NK-92 treated with Interleukin-12 subunit alpha and Interleukin-12 subunit beta, amount 100 ng/mL, for 24 hours (cell line): ENCODE measurements around the gene CEP350.
"Not testable (repeated sequence)": the region's sequence is repeated elsewhere in the genome, so short reads cannot be mapped to it uniquely, and the experiment has no call there.

Experiments used
- DNase-seq: peaks from one replicate; lab custom pipeline; 2025; lab: John Stamatoyannopoulos, UW

The CEP350 gene

DNA sequence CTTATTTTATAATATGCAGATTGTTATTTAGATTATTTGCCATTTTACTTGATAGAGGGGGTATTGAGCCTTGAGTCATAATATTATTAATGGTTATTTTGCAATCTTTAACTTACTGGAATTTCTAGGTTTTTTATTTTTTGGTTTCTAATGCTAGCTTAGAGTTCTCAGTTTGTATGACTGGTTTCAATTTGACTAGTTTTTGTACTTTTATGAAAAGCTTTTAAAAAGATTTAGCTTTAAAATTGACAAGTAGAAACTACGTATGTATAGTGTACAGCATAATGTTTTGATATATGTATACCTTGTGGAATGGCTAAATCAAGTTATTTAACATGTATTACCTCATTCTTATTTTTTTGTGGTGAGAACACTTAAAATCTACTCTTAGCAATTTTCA, 41.5 kb downstream of the CEP350 start:
- DNase-seq = no peak

DNA sequence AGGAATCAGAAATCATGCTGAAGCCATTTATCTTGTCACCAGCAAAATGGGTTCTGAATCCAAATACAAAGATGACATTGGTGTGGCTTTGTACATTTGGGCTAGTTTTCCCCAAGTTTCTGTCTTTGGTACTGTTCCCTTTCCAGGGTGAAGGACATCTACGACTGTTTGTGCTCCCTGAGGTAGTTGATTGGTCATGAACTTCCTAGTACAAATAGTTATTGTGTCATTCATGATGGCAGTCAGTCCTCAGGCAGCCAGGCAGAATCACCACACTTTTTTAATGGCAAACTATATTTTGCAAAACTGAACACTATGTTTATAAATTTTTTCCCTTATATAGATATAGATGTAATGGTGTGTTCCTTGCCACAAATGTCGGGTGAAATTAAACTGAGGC, 46.0 kb downstream of the CEP350 start:
- no peak for DNase-seq

DNA sequence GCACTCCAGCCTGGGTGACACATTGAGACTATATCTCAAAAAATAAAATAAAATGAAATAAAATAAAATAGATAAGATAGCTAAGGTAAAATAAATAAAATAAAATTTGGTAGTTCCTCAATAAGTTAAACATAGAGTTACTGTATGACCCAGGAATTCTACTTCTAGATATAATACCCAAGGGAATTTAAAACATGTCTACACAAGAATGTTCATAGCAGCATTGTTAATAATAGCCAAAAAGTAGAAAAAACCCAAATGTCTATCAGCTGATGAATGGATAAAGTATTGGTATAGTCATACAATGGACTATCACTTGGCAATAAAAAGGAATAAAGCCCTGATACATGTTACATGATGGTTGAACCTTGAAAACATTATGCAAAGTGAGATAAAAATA, 47.8 kb downstream of the CEP350 start:
- DNase-seq = no peak

DNA sequence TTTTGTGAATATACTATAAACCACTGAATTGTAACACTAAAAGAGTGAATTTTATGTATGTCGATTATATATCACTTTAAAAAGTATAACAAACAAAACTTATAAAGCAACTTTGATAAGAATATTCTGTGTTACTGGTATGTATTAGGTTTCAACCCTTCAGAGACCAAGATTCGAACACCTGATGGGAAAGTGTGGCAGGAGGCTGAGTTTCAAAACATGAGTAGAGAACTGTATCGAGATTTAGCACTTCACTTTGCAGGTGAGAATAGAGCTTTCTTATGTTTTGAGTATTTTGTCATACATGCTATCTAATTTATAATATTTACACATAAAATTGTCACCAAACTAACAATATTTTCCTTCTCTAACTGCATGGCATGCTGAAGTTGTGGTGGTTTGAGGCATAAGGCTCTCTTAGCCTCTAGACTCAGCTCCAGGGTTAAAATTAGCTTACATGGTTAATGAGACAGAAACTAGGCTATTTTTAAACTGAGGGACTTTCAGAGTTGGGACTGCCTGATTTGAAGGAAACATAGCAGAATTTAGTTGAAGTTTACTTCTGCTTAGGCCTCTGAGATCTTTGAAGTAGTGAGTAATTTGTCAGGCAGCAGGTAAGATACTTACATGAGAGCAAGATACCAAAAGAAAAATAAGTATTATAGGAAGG, 48.6 kb downstream of the CEP350 start:
- DNase-seq = no peak

DNA sequence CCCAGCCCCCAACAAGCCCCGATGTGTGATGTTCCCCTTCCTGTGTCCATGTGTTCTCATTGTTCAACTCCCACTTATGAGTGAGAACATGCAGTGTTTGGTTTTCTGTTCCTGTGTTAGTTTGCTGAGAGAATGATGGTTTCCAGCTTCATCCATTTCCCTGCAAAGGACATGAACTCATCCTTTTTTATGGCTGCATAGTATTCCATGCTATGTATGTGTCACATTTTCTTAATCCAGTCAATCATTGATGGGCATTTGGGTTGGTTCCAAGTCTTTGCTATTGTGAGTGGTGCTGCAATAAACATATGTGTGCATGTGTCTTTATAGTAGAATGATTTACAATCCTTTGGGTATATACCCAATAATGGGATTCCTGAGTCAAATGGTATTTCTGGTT, 52.2 kb downstream of the CEP350 start:
- not testable (repeated sequence) for DNase-seq

DNA sequence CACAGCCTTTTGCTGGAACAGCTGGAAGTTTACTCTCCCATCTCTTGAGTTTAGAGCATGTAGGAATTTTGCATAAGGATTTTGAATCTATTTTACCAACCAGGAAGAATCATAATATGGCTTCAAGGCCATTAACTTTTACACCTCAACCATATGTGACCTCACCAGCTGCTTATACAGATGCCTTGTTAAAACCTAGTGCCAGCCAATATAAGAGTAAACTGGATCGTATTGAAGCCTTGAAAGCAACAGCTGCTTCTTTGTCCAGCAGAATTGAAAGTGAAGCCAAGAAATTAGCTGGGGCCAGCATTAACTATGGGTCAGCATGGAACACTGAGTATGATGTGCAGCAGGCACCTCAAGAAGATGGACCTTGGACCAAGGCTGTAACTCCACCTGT, 65.4 kb downstream of the CEP350 start:
- no peak for DNase-seq

DNA sequence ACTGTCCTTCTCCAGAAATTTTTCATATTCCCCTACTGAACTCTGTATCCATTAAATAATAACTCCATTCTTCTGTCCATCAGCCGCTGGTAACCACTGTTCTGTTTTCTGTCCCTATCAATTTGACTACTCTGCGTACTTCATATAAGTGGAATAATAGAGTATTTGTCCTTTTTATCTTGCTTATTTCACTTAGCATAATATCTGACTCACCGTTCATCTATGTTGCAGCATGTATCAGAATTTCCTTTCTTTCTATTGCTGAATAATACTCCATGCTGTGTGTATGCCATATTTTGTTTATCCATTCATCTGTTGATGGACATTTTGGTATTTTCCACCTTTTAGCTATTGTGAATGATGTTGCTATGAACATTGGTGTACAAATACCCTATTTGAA, 71.9 kb downstream of the CEP350 start:
- DNase-seq = no peak

DNA sequence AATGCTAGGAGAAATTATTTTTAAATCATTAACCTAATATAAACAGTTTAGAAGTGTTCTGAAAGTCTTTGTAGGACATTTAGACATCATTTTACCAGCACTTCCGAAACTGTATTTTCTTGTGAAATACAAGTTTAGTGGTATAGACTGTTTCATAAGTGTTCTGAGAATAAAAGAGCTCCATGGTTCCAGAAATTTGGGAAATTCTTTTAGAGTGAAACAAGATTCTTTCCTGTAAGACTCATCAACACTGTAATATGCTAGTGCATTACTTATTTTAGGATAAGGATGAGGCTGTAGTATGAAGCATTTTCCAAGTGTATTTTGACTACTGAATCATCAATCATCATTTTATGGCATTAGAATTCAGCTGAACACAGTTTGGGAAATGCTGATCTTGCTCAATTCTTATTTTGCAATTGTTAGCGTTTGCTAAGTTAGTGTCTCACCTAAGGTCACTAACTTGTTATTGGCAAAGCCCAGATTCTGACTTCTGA, 73.4 kb downstream of the CEP350 start:
- no peak for DNase-seq

DNA sequence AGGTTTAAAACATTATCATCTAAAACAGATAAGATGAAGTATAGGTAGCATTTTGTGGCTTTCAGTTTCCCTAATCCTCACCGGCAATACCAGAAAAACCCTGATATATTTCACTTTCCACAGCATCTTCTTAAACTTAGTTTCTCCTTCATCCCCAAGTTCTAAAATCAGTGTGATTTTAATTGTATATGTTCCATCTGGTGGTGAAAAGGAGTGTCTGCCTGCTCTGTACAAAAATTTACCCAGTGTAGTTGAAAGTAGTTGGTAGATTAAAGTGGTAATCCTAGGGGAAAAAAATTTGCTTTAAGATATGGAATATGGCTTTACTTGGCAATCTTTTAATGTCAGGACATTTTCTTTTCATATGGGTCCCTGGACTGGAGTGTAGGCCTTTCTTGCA, 74.3 kb downstream of the CEP350 start:
- no peak for DNase-seq

DNA sequence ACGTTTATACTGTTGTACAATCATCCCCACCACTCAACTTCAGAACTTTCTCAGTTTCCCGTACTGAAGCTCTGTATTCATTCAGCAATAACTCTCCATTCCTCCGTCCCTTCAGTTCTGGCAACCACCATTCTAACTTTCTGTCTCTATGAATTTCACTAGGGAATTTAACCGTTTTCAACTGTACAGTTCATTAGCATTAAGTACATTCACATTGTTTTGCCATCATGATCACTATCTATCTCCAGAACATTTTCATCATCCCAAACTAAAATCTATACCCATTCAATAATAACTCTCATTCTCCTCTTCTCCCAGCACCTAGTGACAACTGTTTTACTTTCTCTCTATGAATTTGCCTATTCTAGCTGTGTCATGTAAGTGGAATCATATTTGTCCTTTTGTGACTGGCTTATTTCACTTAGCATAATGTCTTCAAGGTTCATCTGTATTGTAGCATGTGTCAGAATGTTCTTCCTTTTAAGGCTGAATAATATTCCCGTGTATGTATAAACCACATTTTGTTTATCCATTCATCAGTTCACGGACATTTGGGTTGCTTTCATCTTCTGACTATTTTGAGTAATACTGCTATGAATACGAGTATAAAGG, 75.0 kb downstream of the CEP350 start:
- DNase-seq = no peak

DNA sequence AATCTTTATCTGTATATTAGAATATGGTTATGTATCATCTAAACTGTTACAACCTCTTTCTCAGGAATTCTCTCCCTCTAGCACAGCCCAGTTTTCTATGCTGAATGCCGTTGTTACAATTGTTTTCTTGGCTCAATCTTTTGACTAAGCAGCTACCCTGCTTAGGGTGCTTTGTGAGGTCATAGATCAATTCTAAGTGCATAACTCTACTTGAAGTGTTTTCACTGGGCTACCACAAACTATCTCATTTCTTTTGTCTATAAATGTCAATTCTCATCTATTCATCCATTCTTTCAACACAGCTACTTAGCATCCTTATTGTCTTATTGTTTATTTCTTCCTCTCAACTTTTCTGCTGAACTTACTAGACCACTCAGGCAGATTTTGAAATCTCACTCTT, 77.1 kb downstream of the CEP350 start:
- no peak for DNase-seq

DNA sequence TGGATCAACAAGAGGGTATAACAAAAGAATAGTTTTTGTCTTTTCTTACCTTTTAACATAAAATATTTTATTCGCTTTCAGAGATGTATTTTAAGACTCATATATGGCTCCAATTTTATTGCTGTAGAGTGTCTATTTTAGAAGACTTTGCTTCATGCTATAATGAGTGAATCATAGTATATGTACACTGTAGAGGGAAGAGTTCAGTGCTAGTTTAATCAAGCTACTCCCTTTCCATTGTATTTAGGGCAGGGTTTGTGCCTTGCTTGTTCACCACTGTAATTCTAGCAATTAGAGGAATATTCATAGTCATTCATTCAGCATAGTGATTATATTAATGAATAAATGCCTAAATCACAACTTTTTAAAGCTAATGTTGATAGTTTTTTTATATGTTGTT, 78.8 kb downstream of the CEP350 start:
- no peak for DNase-seq

DNA sequence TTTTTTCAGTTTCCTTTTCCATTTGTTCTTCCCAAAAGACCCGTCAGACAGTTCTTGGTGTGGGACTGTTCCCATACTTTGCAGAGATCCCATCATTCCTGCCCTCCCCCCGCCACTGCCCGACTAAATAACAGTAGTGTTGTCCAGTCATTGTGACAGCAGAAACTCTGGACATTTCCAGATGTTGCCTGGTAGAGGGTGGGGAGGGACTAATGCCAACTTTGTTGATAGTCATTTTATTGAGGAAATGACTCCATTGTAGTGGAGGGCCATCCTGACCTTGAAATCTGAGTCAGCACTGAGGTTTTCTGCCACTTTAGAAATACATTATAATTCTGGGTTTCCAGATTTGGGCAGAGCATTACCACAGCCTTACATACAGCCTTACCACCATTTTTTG, 85.4 kb downstream of the CEP350 start:
- no peak for DNase-seq

DNA sequence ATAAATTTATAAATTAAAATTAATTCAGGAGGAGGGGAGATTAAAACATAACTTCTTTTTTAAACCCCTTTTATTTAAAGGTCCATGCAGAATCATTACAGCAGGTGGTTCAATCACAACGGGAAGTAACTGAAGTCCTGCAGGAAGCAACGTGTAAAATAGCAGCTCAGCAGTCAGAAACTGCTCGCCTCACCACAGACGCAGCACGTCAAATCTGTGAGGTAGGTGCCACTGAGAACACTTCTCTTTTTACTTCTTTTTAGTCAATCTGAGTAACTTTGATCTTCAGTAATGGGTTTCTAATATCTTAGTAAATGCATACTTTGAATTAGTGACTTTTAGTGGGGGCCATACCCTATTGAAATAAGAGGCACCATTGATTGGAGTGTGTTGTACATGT, 87.0 kb downstream of the CEP350 start:
- DNase-seq = no peak

DNA sequence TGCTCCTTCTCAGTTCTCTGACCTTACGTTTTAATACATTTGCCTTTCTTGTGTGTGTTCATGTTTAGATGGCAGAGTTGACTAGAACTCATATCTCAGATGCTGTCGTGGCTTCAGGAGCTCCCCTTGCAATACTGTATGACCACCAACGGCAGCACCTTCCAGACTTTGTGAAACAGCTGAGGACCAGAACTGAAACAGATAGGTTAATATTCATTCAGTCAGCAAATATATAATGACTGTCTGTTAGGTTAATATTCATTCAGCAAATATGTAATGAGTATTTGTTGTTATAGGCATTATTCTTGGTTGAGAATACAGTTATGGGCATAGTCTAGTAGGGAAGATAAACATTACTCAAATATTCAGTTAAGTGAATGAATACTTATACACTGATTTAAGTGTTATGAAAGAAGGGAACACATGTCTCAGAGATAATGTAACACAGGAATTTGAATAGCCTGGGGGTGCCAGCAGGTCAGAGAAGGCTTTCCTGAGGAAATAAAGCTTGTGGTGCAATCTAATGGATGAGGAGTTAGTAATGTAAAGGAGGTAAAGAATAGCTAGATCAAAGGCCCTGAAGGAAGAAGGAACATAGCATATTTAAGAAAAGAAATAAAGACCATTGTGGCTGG, 88.5 kb downstream of the CEP350 start:
- DNase-seq = no peak

DNA sequence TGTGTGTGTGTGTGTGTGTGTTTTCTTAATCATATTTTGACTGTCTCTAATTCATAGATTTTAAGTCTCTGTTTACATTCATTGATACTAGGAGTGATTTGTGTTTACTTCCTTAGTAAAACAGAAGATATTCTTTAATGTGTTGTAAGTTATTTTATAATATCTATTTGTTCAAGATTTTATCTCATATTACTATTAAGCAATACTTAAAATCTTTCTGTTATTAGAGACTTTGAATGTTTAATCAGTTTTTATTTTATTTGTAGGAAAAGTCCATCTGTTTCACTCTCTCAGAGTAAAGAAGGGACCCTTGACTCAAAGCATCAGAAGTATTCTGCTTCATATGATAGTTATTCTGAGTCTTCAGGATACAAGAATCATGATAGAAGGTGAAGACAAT, 89.2 kb downstream of the CEP350 start:
- DNase-seq = no peak

DNA sequence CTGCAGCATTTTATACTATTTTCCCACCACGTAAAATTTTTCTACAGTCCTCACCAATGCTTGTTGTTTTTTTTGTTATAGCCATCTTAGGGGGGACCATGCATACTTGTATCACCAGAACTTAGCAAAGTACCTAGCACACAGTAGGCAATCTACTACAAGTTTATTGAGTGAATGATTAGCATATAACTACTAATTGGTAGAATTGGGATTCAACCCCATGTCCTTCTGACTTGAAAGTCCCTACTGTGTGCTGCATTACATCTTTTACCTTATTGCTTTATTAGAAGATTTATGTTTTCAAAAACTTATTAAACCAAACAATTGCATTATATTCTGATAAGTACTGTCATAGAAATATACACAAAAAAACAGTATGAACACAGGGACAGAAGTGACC, 92.1 kb downstream of the CEP350 start:
- DNase-seq = no peak

DNA sequence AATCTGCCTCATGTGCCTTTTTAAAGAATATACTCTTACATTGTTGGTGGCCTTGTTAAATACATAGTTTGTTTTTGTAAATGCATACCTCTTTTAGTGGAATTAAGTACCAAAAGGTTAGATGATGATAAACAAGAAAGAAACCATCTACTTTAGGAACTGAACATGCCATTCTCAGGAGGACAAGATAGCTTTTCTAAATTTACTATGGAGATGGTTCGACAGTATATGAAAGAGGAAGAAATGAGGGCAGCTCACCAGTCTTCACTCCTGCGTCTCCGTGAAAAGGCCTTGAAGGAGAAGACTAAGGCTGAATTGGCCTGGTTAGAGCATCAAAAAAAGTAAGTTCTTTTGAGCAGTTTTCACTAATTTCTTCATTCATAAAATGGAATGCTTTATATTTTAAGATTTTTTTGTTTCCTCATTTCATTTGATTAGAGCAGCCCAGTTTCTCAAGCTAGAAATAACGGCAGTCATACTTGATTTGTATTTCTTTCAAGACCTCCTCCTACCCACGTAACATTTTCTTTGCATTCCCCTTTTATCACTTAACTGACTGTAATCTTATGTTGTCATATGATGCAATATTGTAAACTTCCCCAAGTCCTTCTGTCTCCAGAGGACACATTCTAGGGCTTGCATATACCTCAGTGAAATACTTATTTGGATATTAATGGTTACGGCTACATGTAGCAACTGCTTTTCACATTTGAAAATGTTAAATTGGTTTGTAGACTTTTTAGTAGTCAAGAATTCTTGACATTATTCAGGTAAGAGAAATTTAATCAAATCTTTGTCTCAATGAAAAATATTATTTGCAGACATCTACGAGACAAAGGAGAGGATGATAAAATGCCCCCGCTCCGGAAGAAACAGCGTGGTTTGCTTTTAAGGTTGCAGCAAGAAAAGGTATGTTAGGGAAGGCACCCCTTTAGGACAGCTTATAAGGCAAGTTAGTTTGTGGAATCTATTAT, 99.3 kb downstream of the CEP350 start:
- no peak for DNase-seq

DNA sequence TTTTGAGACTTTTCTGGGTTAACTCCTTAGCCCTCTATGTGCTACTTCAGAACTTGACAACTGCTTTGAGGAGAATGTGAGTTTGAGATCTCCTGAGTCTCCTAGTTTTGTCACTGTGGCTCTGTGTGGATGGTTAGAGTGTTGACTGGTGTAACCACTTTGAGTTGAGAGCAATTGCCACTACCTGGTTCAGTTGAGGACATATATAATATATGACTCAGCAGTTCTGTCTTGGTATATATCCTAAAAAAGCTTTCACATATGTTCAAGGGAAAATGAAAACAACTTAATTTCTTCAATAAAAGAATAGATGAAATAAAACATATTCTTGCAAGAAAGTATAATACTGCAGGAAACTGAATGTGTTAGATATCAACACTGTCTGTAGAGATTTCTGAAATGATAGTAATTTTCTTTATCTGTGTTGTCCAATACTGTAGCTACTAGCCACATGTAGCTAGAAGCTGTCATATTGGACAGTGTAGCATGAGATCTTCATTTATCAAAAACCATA, 103.3 kb downstream of the CEP350 start:
- DNase-seq = no peak

DNA sequence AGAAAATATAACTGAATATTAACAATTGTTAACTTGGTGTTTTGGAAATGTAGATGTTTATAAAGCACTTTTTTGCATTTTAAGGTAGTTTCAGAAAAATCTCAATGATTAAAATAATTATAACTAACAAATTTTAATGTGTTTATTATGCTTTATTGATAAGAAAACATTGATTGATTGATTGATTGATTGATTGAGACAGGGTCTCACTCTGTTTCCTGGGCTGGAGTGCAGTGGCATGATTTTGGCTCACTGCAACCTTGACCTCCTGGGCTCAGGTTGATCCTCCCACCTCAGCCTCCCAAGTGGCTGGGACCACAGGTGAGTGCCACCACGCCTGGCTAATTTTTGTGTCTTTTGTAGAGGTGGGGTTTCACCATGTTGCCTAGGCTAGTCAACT, 106.4 kb downstream of the CEP350 start:
- DNase-seq = no peak

DNA sequence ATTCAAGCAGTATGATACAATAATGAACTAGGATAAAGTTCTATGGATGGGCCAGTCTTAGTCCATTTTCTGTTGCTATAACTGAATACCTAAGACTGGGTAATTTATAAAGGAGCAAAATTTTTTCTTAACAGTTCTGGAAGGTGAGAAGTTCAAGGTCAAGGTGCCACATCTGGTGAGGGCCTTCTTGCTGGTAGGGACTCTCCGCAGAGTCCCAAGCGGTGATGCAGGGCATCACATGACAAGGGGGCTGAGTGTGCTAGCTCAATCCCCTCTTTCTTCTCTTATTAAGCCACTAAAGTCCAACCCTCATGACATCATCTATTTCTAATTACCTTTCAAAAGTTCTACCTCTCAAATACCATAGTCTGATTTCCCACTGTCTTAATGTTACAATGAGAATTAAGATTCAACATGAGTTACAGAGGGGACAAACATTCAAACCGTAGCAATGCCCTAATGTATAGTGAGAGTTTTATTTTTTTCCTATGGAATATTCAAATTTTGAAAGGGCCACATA, 107.9 kb downstream of the CEP350 start:
- no peak for DNase-seq

DNA sequence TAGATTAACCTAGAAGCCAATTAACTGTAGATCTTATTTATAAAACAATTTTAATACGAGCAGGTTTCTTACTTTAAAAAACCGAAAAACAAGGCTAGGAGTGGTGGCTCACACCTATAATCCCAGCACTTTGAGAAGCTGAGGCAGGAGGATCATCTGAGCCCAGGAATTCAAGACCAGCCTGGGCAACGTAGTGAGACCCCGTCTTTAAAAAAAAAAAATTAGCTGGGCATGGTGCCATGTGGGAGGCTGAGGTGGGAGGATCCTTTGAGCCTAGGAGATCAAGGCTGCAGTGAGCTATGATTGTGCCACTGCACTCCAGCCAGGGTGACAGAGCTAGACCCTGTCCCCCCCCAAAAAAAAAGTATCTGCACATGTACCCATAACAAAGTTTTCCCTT, 110.8 kb downstream of the CEP350 start:
- DNase-seq = no peak
